ENCODE measurements around the gene NEO1. TPM values are rescaled to one million over a fixed set of nuclear protein-coding genes. Genes with fewer than 3 reads are reported as not detected.

Gene NEO1
- total RNA-seq, 1 donor from 2014 or later: 26.6 TPM

GRCh38 chr15:73264881-73265280, 212.6 kb downstream of the NEO1 start:
- H3K27me3 ChIP-seq (ENCODE audit: control insufficient read depth, insufficient read depth, low read length): no peaks in the 10 kb centered on the region
- no peaks in the 10 kb centered on the region for H3K36me3 ChIP-seq (ENCODE audit: control insufficient read depth, insufficient read depth, low read length)
- TF ChIP-seq CTCF (IDR thresholded peaks at IDR 0.05; ENCODE audit: insufficient read depth, low read length, poor library complexity, severe bottlenecking): no peak
- no peak overlapping the region for H3K4me3 ChIP-seq (ENCODE audit: low read depth, low read length)
- no peak for DNase-seq (ENCODE audit: low read depth)

DNA sequence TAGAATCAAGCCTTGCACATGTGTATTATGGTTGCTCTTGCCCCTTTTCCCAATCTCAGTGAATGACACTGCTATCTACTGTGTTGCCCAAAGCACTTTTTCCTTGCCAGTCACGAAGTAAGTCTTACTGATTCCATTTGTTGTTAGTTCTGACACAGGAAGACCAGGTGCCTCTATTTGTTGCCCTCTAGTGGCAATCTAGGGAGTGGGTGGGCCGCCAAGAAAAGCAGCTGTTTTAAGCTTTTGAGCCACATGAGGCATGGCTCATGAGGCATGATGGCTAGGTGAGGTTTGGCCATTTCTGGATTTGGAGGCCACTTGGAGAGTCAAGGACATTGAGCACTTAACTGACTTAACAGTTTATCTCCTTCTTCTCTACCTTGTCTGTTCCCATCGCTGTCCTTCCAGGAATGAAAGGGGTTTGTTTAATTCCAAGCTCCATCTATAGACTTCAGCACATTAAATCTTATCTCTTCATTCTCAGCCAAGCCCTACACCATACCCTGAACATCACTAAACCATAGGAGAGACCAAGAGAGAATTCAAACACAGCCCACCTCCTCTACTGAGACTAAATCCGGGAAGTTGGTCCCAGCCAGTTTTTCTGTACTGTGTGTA, 213.4 kb downstream of the NEO1 start:
- DNase-seq (ENCODE audit: low read depth): peak; percentile 12
- peak; percentile 72 for TF ChIP-seq CTCF (IDR thresholded peaks at IDR 0.05; ENCODE audit: insufficient read depth, low read length, poor library complexity, severe bottlenecking)
- Histone ChIP-seq H3K27me3 (ENCODE audit: control insufficient read depth, insufficient read depth, low read length) (no peaks in the 10 kb centered on the region), H3K4me3 (ENCODE audit: low read depth, low read length) (no peak overlapping the region), H3K36me3 (ENCODE audit: control insufficient read depth, insufficient read depth, low read length) (no peaks in the 10 kb centered on the region)

DNA sequence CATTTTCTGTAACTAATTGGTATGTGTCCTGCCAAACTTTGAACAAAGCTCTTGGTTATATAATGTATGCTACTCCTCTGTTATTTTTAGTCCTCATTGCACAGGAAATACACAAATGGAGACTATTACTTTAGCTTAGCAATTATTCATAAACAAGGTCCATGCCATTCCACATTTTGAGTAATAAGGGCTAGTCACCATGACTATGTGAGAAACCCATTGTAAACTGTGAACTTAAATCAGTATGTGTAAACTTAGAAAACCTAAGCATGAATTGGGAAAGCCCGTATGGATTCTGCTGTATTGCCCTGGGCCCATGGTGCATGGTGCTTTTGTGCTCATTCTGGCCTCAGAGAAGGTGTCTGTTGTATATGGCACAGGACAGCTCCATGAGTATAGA, 216.2 kb downstream of the NEO1 start:
- Histone ChIP-seq H3K27me3 (ENCODE audit: control insufficient read depth, insufficient read depth, low read length) (no peaks in the 10 kb centered on the region), H3K4me3 (ENCODE audit: low read depth, low read length) (no peak overlapping the region), H3K36me3 (ENCODE audit: control insufficient read depth, insufficient read depth, low read length) (no peaks in the 10 kb centered on the region)
- no peak for TF ChIP-seq CTCF (IDR thresholded peaks at IDR 0.05; ENCODE audit: insufficient read depth, low read length, poor library complexity, severe bottlenecking)
- DNase-seq (ENCODE audit: low read depth): no peak

- Histone ChIP-seq H3K4me3 (ENCODE audit: low read depth, low read length) (no peak overlapping the region), H3K36me3 (ENCODE audit: control insufficient read depth, insufficient read depth, low read length) (no peaks in the 10 kb centered on the region), H3K27me3 (ENCODE audit: control insufficient read depth, insufficient read depth, low read length) (no peaks in the 10 kb centered on the region)
- DNase-seq (ENCODE audit: low read depth): no peak
- no peak for TF ChIP-seq CTCF (IDR thresholded peaks at IDR 0.05; ENCODE audit: insufficient read depth, low read length, poor library complexity, severe bottlenecking)
Observed at GRCh38 chr15:73270366-73271097, 218.3 kb downstream of the NEO1 start.

DNA sequence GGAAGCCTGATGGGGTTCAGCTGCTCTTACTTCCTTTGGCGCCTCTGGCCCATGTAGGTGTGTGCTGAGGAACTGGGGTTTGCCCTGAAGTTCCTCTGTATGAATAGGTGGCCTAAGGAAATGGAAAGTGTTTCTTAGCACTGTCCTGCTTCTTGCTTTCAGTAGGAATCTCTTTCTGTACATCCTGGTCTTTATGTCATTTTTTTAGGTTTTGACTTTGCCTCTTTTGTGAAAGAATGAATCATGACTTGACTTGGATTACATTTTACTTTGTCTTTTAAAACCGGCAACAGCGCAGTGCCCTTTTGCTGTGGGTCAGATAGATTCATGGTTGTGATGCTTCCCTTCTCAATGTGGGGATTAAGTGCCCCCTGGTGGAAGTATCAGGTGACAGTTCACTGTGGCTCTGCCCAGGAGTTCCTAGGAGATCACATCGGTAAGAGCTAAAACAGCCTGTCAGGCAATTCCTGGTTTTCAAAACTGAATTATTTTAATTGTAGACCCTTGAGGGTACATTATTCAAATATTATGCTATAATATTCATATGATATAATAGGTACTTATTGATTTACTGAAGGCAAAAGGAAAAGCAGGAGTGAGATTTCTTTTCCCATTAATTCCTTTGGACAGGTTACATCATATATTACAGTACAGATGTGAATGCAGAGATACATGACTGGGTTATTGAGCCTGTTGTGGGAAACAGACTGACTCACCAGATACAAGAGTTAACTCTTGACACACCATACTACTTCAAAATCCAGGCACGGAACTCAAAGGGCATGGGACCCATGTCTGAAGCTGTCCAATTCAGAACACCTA, 221.1 kb downstream of the NEO1 start:
- DNase-seq (ENCODE audit: low read depth): peak; percentile 10
- peak; percentile 73 for TF ChIP-seq CTCF (IDR thresholded peaks at IDR 0.05; ENCODE audit: insufficient read depth, low read length, poor library complexity, severe bottlenecking)

More for the DNA sequence above, 221.1 kb downstream of the NEO1 start:
- Histone ChIP-seq H3K4me3 (ENCODE audit: low read depth, low read length) (no peak overlapping the region), H3K27me3 (ENCODE audit: control insufficient read depth, insufficient read depth, low read length) (no peaks in the 10 kb centered on the region), H3K36me3 (ENCODE audit: control insufficient read depth, insufficient read depth, low read length) (no peaks in the 10 kb centered on the region)
